HepG2 (cell line): Measurements from ENCODE around the gene DPM2. TPM values are rescaled to one million over a fixed set of nuclear protein-coding genes. Genes with fewer than 3 reads are reported as not detected.
A peak's percentile ranks its signal among the peaks of the same experiment; 100 is the strongest.

Experiments used
- AGO2 ChIP-seq: fragments of 200-400 bp; formaldehyde crosslinking; optimal IDR thresholded peaks from 2 replicates; pipeline ENCODE3; 2017; ENCODE audit warnings: mild to moderate bottlenecking, low read depth, low read length, moderate library complexity
- EHMT2 ChIP-seq: fragments of 200-600 bp; sonication (generic); IDR thresholded peaks from 2 replicates; pipeline ENCODE4 v1.7.0; 2017; ENCODE audit warnings: antibody characterized with exemption, low read depth, low read length, borderline replicate concordance
- ERF ChIP-seq: IDR thresholded peaks from 2 replicates; pipeline ENCODE4 v1.6.1; 2018; ENCODE audit warnings: missing biosample characterization, missing genetic modification reagents
- GLI4 ChIP-seq: sonication (generic); formaldehyde crosslinking; IDR thresholded peaks from 2 replicates; pipeline ENCODE4 v1.5.1; 2020; ENCODE audit warnings: missing genetic modification reagents, mild to moderate bottlenecking, moderate library complexity, borderline replicate concordance
- HMGXB3 ChIP-seq: sonication (generic); formaldehyde crosslinking; IDR thresholded peaks from 2 replicates; pipeline ENCODE4 v1.4.0; 2020; ENCODE audit warnings: missing genetic modification reagents, borderline replicate concordance
- RAD51 ChIP-seq: fragments of 450-650 bp; IDR thresholded peaks from 2 replicates; pipeline ENCODE4 v1.6.1; 2016; ENCODE audit warnings: borderline replicate concordance
- SIN3B ChIP-seq: fragments of 150-350 bp; IDR thresholded peaks from 2 replicates; pipeline ENCODE4 v1.6.1; 2014; ENCODE audit warnings: low read length
- SNAI1 ChIP-seq: sonication (generic); formaldehyde crosslinking; IDR thresholded peaks from 2 replicates; pipeline ENCODE4 v1.5.0; 2020; ENCODE audit warnings: mild to moderate bottlenecking, missing genetic modification reagents, borderline replicate concordance
- SP1 ChIP-seq, 2 experiments: fragments of 450-650 bp in 1 of 2; sonication (generic) in 1 of 2; formaldehyde crosslinking in 1 of 2; IDR thresholded peaks; 2 replicates each; pipeline versions ENCODE4 v1.4.0 to v1.6.1; 2016 to 2020; ENCODE audit warnings: missing genetic modification reagents in 1 of 2
- TCF7L2 ChIP-seq: IDR thresholded peaks from 2 replicates; pipeline ENCODE4 v1.6.1; 2011; ENCODE audit warnings: mild to moderate bottlenecking, low read depth, low read length, moderate library complexity
- TEF ChIP-seq: sonication (generic); formaldehyde crosslinking; IDR thresholded peaks from 2 replicates; pipeline ENCODE4 v1.5.0; 2020; ENCODE audit warnings: missing genetic modification reagents
- TSC22D2 ChIP-seq: sonication (generic); formaldehyde crosslinking; IDR thresholded peaks from 2 replicates; pipeline ENCODE4 v1.5.1; 2020; ENCODE audit warnings: missing genetic modification reagents, mild to moderate bottlenecking, borderline replicate concordance
- ZNF230 ChIP-seq: sonication (generic); formaldehyde crosslinking; IDR thresholded peaks from 2 replicates; pipeline ENCODE4 v1.4.0; 2020; ENCODE audit warnings: mild to moderate bottlenecking, missing genetic modification reagents
- ZNF354B ChIP-seq: sonication (generic); formaldehyde crosslinking; IDR thresholded peaks from 2 replicates; pipeline ENCODE4 v1.8.0; 2022; ENCODE audit warnings: mild to moderate bottlenecking, missing genetic modification reagents
- ZNF468 ChIP-seq: sonication (generic); formaldehyde crosslinking; IDR thresholded peaks from 2 replicates; pipeline ENCODE4 v1.8.0; 2022; ENCODE audit warnings: mild to moderate bottlenecking, moderate library complexity, missing genetic modification reagents
- ZNF512B ChIP-seq: sonication (generic); formaldehyde crosslinking; IDR thresholded peaks from 2 replicates; pipeline ENCODE4 v1.5.1; 2020; ENCODE audit warnings: missing genetic modification reagents, mild to moderate bottlenecking, borderline replicate concordance
- ZNF577 ChIP-seq: sonication (generic); formaldehyde crosslinking; IDR thresholded peaks from 2 replicates; pipeline ENCODE4 v1.4.0; 2020; ENCODE audit warnings: mild to moderate bottlenecking, low read depth, missing genetic modification reagents, borderline replicate concordance
- ZNF746 ChIP-seq: sonication (generic); formaldehyde crosslinking; IDR thresholded peaks from 2 replicates; pipeline ENCODE4 v1.8.0; 2022; ENCODE audit warnings: mild to moderate bottlenecking, missing genetic modification reagents
- polyA plus RNA-seq, 8 experiments: library from polyadenylated mRNA; depleted of rRNA in 3 of 8; stranded (reverse) in 7 of 8; unstranded in 1 of 8; fragments of >200 nt; fragmentation: Illumina TruSeq in 4 of 8; extraction: Trizol in 4 of 8; gene quantifications; 2 replicates each; pipeline versions ENCODE4 v1.2.1 to v1.2.3, GENCODE V29; 2011 to 2016; ENCODE audit warnings: low read depth in 4 of 8, missing spikeins in 1 of 8, mixed read lengths in 1 of 8; ENCODE audit not compliant: insufficient read depth in 1 of 8
- total RNA-seq, 5 experiments: library from RNA; depleted of rRNA; stranded (reverse); fragments of >200 nt; fragmentation: Illumina TruSeq; extraction: Trizol; gene quantifications; 2 replicates each; pipeline ENCODE4 v1.2.3, GENCODE V29; 2016; ENCODE audit warnings: low read depth in 1 of 5
- TF ChIP-seq, protein P1 (sequence below): sonication (generic); formaldehyde crosslinking; IDR thresholded peaks from 2 replicates; pipeline ENCODE4 v1.4.0; 2020; ENCODE audit warnings: mild to moderate bottlenecking, missing genetic modification reagents

DPM2 gene
- total and polyA plus RNA-seq, 2 of the 13 experiments (the other 11 are each of a cell fraction or from before 2014, with no cell fraction given): 24.8 to 35.3 TPM

- TF ChIP-seq SIN3B (no peak), ZNF230 (0 out of 2 replicates have a peak, but pooled peaks have one; percentile 35), ZNF512B (CRISPR knock-in tag) (no peak), EHMT2 (no peak), TCF7L2 (no peak), TSC22D2 (CRISPR knock-in tag) (no peak), RAD51 (no peak), SP1 (IDR thresholded peaks at IDR 0.05) (no peak), SP1 (CRISPR knock-in tag; IDR thresholded peaks at IDR 0.05) (no peak), ZNF746 (CRISPR knock-in tag) (no peak), ZNF577 (CRISPR knock-in tag) (no peak), GLI4 (peak; percentile 29; the same call in 1 of the 2 replicates), SNAI1 (CRISPR knock-in tag) (no peak), TEF (CRISPR knock-in tag) (no peak), AGO2 (peak; percentile 77), ZNF354B (no peak), ZNF468 (CRISPR knock-in tag) (no peak), HMGXB3 (0 out of 2 replicates have a peak, but pooled peaks have one; percentile 23), ERF (CRISPR knock-in tag) (no peak)
- TF ChIP-seq, protein P1, sequence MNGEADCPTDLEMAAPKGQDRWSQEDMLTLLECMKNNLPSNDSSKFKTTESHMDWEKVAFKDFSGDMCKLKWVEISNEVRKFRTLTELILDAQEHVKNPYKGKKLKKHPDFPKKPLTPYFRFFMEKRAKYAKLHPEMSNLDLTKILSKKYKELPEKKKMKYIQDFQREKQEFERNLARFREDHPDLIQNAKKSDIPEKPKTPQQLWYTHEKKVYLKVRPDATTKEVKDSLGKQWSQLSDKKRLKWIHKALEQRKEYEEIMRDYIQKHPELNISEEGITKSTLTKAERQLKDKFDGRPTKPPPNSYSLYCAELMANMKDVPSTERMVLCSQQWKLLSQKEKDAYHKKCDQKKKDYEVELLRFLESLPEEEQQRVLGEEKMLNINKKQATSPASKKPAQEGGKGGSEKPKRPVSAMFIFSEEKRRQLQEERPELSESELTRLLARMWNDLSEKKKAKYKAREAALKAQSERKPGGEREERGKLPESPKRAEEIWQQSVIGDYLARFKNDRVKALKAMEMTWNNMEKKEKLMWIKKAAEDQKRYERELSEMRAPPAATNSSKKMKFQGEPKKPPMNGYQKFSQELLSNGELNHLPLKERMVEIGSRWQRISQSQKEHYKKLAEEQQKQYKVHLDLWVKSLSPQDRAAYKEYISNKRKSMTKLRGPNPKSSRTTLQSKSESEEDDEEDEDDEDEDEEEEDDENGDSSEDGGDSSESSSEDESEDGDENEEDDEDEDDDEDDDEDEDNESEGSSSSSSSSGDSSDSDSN (CRISPR knock-in tag): peak; percentile 74; the same call in 1 of the 2 replicates
Measured at GRCh38 chr9:127898433-127899127, 39.1 kb downstream of the DPM2 start (continued).
